Measurements from ENCODE around the gene PTPRM.

PTPRM gene

DNA sequence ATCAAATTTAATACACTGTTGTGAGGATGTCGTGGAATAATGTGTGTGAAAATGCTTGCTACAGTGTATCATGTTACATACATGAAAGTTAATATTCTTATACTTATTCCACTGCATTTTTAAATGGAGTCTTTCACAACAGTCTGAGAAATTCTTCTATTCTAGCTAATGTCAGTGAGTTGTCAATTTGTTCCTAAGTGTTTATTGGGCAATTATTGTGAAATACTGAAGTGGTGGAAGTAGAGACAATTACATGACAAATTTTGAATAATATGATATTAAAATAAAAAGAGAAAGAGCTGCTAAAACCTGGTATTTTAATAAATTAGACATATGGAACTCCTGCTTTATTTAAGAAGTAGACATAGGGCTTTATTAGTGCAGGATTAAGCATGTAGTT lies 176.1 kb downstream of the PTPRM start:
- TF ChIP-seq, protein P1, sequence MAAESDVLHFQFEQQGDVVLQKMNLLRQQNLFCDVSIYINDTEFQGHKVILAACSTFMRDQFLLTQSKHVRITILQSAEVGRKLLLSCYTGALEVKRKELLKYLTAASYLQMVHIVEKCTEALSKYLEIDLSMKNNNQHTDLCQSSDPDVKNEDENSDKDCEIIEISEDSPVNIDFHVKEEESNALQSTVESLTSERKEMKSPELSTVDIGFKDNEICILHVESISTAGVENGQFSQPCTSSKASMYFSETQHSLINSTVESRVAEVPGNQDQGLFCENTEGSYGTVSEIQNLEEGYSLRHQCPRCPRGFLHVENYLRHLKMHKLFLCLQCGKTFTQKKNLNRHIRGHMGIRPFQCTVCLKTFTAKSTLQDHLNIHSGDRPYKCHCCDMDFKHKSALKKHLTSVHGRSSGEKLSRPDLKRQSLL (tag by site-specific recombination; IDR thresholded peaks at IDR 0.05): no peak
- TF ChIP-seq ZNF157 (tag by site-specific recombination; IDR thresholded peaks at IDR 0.05) (no peak), ZNF548 (tag by site-specific recombination; IDR thresholded peaks at IDR 0.05) (no peak), OVOL3 (tag by site-specific recombination; IDR thresholded peaks at IDR 0.05) (no peak), ZNF423 (tag by site-specific recombination; IDR thresholded peaks at IDR 0.05) (no peak), ZNF121 (tag by site-specific recombination; IDR thresholded peaks at IDR 0.05) (no peak), REPIN1 (tag by site-specific recombination; IDR thresholded peaks at IDR 0.05; ENCODE audit: low read depth) (no peak), ZNF221 (tag by site-specific recombination; IDR thresholded peaks at IDR 0.05; ENCODE audit: borderline replicate concordance) (no peak)
- TF ChIP-seq, protein P2, sequence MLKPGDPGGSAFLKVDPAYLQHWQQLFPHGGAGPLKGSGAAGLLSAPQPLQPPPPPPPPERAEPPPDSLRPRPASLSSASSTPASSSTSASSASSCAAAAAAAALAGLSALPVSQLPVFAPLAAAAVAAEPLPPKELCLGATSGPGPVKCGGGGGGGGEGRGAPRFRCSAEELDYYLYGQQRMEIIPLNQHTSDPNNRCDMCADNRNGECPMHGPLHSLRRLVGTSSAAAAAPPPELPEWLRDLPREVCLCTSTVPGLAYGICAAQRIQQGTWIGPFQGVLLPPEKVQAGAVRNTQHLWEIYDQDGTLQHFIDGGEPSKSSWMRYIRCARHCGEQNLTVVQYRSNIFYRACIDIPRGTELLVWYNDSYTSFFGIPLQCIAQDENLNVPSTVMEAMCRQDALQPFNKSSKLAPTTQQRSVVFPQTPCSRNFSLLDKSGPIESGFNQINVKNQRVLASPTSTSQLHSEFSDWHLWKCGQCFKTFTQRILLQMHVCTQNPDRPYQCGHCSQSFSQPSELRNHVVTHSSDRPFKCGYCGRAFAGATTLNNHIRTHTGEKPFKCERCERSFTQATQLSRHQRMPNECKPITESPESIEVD (tag by site-specific recombination; IDR thresholded peaks at IDR 0.05): no peak
- TF ChIP-seq, protein P3, sequence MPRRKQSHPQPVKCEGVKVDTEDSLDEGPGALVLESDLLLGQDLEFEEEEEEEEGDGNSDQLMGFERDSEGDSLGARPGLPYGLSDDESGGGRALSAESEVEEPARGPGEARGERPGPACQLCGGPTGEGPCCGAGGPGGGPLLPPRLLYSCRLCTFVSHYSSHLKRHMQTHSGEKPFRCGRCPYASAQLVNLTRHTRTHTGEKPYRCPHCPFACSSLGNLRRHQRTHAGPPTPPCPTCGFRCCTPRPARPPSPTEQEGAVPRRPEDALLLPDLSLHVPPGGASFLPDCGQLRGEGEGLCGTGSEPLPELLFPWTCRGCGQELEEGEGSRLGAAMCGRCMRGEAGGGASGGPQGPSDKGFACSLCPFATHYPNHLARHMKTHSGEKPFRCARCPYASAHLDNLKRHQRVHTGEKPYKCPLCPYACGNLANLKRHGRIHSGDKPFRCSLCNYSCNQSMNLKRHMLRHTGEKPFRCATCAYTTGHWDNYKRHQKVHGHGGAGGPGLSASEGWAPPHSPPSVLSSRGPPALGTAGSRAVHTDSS (tag by site-specific recombination; IDR thresholded peaks at IDR 0.05): no peak
- ChIA-PET CTCF (interaction anchor here (1.6 kb wide), 1 partner anchor 176 kb away, joined by 5 read pairs; the partner anchor contains the start of gene PTPRM), POLR2A (no interaction called here)
- Histone ChIP-seq H3K4me3 (ENCODE audit: low read depth, low read length) (no peak overlapping the region), H3K9me3 (ENCODE audit: control insufficient read depth, insufficient read depth, low read depth, low read length) (no peaks in the 10 kb centered on the region), H3K4me1 (ENCODE audit: control insufficient read depth, insufficient read depth, low read length) (no peaks in the 10 kb centered on the region), H3K27ac (ENCODE audit: extremely low read depth, low read depth, low read length) (no peak overlapping the region), H3K36me3 (ENCODE audit: control insufficient read depth in 2 of 2, insufficient read depth in 1 of 2, low read length in 2 of 2) (no peaks in the 10 kb centered on the region)

DNA sequence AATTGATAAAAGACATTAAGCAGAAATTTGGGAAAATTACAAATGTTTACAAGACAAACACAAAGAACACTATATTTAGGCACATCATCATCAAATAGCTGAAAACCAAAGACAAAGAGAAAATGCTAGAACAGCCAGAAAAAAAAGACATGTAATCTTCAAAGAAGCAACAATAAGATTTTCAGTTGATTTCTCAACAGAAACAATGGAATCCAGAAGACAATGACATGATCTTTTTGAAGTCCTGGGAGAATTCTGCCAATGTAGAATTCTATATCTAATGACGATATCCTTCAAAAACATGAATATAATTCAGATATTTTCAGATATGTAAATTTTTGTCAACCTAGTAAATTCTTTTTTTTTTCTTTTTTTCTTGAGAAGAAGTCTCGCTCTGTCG lies 179.0 kb downstream of the PTPRM start:
- no peak overlapping the region for H3K4me3 ChIP-seq (ENCODE audit: low read depth, low read length)
- peaks cover 22% of the 10 kb centered on the region for H3K4me1 ChIP-seq (ENCODE audit: control insufficient read depth, insufficient read depth, low read length)
- ChIA-PET CTCF (interaction anchor here (0.6 kb wide), 1 partner anchor 525 kb away, joined by 3 read pairs; no protein-coding TSS in a partner anchor), POLR2A (no interaction called here)
- peak; percentile 58 for TF ChIP-seq SETDB1 (IDR thresholded peaks at IDR 0.05; ENCODE audit: insufficient read length, low read length)
- no peak for TF ChIP-seq ZNF548 (tag by site-specific recombination; IDR thresholded peaks at IDR 0.05)
- no peaks in the 10 kb centered on the region for H3K36me3 ChIP-seq (ENCODE audit: control insufficient read depth in 2 of 2, insufficient read depth in 1 of 2, low read length in 2 of 2)
- H3K27ac ChIP-seq (ENCODE audit: extremely low read depth, low read depth, low read length): no peak overlapping the region
- no peaks in the 10 kb centered on the region for H3K9me3 ChIP-seq (ENCODE audit: control insufficient read depth, insufficient read depth, low read depth, low read length)

DNA sequence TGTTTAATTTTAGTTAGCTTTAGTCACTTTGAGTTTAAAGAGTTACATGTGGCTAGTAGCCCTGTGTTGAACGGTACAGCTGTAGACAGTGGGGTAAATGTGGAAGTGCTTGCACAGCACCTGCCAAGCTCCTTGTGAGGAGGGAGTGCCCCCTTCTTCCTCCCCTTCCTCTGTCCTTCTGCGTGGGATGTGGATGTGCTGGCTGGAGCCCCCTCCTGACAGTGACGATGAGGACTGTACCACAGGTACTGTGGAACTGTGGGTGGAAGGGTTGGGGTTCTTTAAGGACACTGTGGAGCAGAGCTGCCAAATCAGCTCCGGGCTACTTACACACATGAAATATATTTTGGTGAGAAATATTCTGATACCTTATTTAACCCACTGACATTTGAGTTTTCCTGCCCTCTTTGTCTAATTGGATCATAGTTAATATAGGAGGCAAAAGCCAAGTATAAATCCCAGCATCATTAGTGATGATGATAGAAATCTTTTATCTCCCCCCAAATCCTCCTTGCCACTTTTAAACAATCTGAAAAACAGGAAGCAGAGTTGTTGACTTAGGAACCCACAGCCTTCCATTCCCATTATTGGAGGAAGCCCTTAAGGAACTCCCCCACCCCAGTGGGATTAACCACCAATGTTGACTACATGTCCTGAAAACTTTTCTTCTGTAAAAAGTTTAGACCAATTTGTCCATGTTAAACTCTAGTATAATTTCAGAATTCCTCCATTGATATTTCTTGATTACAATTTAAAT lies 181.3 kb downstream of the PTPRM start:
- TF ChIP-seq ZNF266 (tag by site-specific recombination; IDR thresholded peaks at IDR 0.05; ENCODE audit: low read depth) (no peak), SETDB1 (IDR thresholded peaks at IDR 0.05; ENCODE audit: insufficient read length, low read length) (no peak)
- TF ChIP-seq, protein P4, sequence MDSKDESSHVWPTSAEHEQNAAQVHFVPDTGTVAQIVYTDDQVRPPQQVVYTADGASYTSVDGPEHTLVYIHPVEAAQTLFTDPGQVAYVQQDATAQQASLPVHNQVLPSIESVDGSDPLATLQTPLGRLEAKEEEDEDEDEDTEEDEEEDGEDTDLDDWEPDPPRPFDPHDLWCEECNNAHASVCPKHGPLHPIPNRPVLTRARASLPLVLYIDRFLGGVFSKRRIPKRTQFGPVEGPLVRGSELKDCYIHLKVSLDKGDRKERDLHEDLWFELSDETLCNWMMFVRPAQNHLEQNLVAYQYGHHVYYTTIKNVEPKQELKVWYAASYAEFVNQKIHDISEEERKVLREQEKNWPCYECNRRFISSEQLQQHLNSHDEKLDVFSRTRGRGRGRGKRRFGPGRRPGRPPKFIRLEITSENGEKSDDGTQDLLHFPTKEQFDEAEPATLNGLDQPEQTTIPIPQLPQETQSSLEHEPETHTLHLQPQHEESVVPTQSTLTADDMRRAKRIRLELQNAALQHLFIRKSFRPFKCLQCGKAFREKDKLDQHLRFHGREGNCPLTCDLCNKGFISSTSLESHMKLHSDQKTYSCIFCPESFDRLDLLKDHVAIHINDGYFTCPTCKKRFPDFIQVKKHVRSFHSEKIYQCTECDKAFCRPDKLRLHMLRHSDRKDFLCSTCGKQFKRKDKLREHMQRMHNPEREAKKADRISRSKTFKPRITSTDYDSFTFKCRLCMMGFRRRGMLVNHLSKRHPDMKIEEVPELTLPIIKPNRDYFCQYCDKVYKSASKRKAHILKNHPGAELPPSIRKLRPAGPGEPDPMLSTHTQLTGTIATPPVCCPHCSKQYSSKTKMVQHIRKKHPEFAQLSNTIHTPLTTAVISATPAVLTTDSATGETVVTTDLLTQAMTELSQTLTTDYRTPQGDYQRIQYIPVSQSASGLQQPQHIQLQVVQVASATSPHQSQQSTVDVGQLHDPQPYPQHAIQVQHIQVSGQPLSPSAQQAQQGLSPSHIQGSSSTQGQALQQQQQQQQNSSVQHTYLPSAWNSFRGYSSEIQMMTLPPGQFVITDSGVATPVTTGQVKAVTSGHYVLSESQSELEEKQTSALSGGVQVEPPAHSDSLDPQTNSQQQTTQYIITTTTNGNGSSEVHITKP (tag by site-specific recombination; IDR thresholded peaks at IDR 0.05): peak; percentile 64
- Histone ChIP-seq H3K9me3 (ENCODE audit: control insufficient read depth, insufficient read depth, low read depth, low read length) (no peaks in the 10 kb centered on the region), H3K4me1 (ENCODE audit: control insufficient read depth, insufficient read depth, low read length) (peaks cover 24% of the 10 kb centered on the region), H3K27ac (ENCODE audit: extremely low read depth, low read depth, low read length) (no peak overlapping the region), H3K36me3 (ENCODE audit: control insufficient read depth in 2 of 2, insufficient read depth in 1 of 2, low read length in 2 of 2) (no peaks in the 10 kb centered on the region; a peak in 1 of 3 replicates), H3K4me3 (ENCODE audit: low read depth, low read length) (no peak overlapping the region)
- ChIA-PET CTCF (no interaction called here), POLR2A (no interaction called here)

Measured in HEK293 (cell line).